IMR-90 (cell line): ENCODE measurements around the gene RFK. TPM values are rescaled to one million over a fixed set of nuclear protein-coding genes. Genes with fewer than 3 reads are reported as not detected.

Experiments used
- ATAC-seq: fragments of 200-7000 bp; cut with Tn5 transposase; 2 replicates; pipeline ENCODE4 v1.9.1; 2020; ENCODE audit warnings: low read depth, mild to moderate bottlenecking, moderate library complexity
- BruUV-seq: library from RNA; stranded (reverse); fragments of 400-500 nt; replicated peaks from 2 replicates; lab custom pipeline; 2021; lab: Mats Ljungman, UMichigan
- CTCF ChIA-PET: fragments of 300-600 bp; formaldehyde crosslinking; extraction: SDS; loops from one replicate; lab custom pipeline; 2021; ENCODE audit warnings: antibody characterized with exemption; lab: Yijun Ruan, JAX
- POLR2A ChIA-PET: fragments of 300-600 bp; sonication (Branson Sonifier 250); formaldehyde crosslinking; loops from one replicate; lab custom pipeline; 2022; ENCODE audit warnings: antibody characterized with exemption; ENCODE audit not compliant: unreplicated experiment; lab: Charles Lee
- DNase-seq: peaks from one replicate; pipeline ENCODE4 v3.0.0; 2013
- H2AFZ ChIP-seq: replicated peaks from 2 replicates; pipeline ENCODE3; 2013; ENCODE audit warnings: low read length, mild to moderate bottlenecking; ENCODE audit not compliant: poor library complexity
- H2AK5ac ChIP-seq: 2 replicates; pipeline ENCODE4 v1.6.1; 2013; ENCODE audit warnings: low read depth, low read length, inconsistent platforms
- H2AK9ac ChIP-seq: replicated peaks from 2 replicates; pipeline ENCODE3; 2013; ENCODE audit warnings: mild to moderate bottlenecking, low read depth, low read length, moderate library complexity; ENCODE audit not compliant: poor library complexity
- H2BK120ac ChIP-seq: 2 replicates; pipeline ENCODE4 v1.6.1; 2013; ENCODE audit warnings: low read depth, low read length, inconsistent platforms
- H2BK15ac ChIP-seq: 3 replicates; pipeline ENCODE4 v1.6.1; 2013; ENCODE audit warnings: low read depth, low read length, inconsistent platforms
- H2BK20ac ChIP-seq: 2 replicates; pipeline ENCODE4 v1.6.1; 2013; ENCODE audit warnings: low read depth, mild to moderate bottlenecking, inconsistent platforms, low read length, moderate library complexity
- H2BK5ac ChIP-seq: 2 replicates; pipeline ENCODE4 v1.6.1; 2013; ENCODE audit warnings: mild to moderate bottlenecking, low read depth, low read length, inconsistent platforms; ENCODE audit not compliant: poor library complexity, severe bottlenecking
- H3K14ac ChIP-seq: replicated peaks from 2 replicates; pipeline ENCODE4 v1.6.1; 2013; ENCODE audit warnings: low read depth, low read length, inconsistent platforms
- H3K18ac ChIP-seq: 2 replicates; pipeline ENCODE4 v1.6.1; 2013; ENCODE audit warnings: low read depth, low read length, control low read depth
- H3K23ac ChIP-seq: 2 replicates; pipeline ENCODE4 v1.6.1; 2013; ENCODE audit warnings: low read depth, low read length, inconsistent platforms
- H3K27ac ChIP-seq: 2 replicates; pipeline ENCODE4 v1.5.1; 2013; ENCODE audit warnings: mild to moderate bottlenecking, control low read depth, low read length; ENCODE audit not compliant: insufficient read depth
- H3K27me3 ChIP-seq: 2 replicates; pipeline ENCODE4 v1.6.1; 2013; ENCODE audit warnings: low read length; ENCODE audit not compliant: control insufficient read depth, insufficient read depth
- H3K36me3 ChIP-seq: 2 replicates; pipeline ENCODE4 v1.6.1; 2013; ENCODE audit warnings: low read length, mixed read lengths; ENCODE audit not compliant: control insufficient read depth, insufficient read depth
- H3K4ac ChIP-seq: 2 replicates; pipeline ENCODE4 v1.6.1; 2013; ENCODE audit warnings: low read depth, low read length, inconsistent platforms
- H3K4me1 ChIP-seq: 2 replicates; pipeline ENCODE4 v1.6.1; 2013; ENCODE audit warnings: low read length, mixed read lengths; ENCODE audit not compliant: control insufficient read depth, insufficient read depth
- H3K4me2 ChIP-seq: 2 replicates; pipeline ENCODE4 v1.6.1; 2013; ENCODE audit warnings: low read depth, mild to moderate bottlenecking, control low read depth, low read length, moderate library complexity
- H3K4me3 ChIP-seq: 2 replicates; pipeline ENCODE4 v1.5.1; 2013; ENCODE audit warnings: low read depth, mild to moderate bottlenecking, control low read depth, low read length, moderate library complexity; ENCODE audit not compliant: insufficient read depth
- H3K56ac ChIP-seq: 2 replicates; pipeline ENCODE4 v1.6.1; 2013; ENCODE audit warnings: low read length, inconsistent platforms; ENCODE audit not compliant: insufficient read depth; ENCODE audit errors: extremely low read depth
- H3K79me1 ChIP-seq, 2 experiments: 2 replicates each; pipeline ENCODE4 v1.6.1; 2013; ENCODE audit warnings: low read length in 2 of 2, inconsistent platforms in 1 of 2, low read depth in 1 of 2
- H3K9ac ChIP-seq: 2 replicates; pipeline ENCODE4 v1.6.1; 2013; ENCODE audit warnings: low read depth, low read length, control low read depth
- H3K9me1 ChIP-seq: 2 replicates; pipeline ENCODE4 v1.6.1; 2013; ENCODE audit warnings: low read length, inconsistent platforms; ENCODE audit not compliant: insufficient read depth
- H3K9me3 ChIP-seq: 2 replicates; pipeline ENCODE4 v1.6.1; 2013; ENCODE audit warnings: low read length; ENCODE audit not compliant: control insufficient read depth, insufficient read depth
- H4K20me1 ChIP-seq: 2 replicates; pipeline ENCODE4 v1.6.1; 2013; ENCODE audit warnings: low read length, inconsistent platforms; ENCODE audit not compliant: insufficient read depth
- H4K5ac ChIP-seq: 2 replicates; pipeline ENCODE4 v1.6.1; 2013; ENCODE audit warnings: mild to moderate bottlenecking, low read depth, low read length, control low read depth
- H4K8ac ChIP-seq, 2 experiments: 2 replicates each; pipeline ENCODE4 v1.6.1; 2013; ENCODE audit warnings: low read depth in 2 of 2, low read length in 2 of 2, control low read depth in 1 of 2, inconsistent platforms in 1 of 2
- H4K91ac ChIP-seq: 2 replicates; pipeline ENCODE4 v1.6.1; 2013; ENCODE audit warnings: low read depth, low read length, inconsistent platforms; ENCODE audit not compliant: insufficient read depth
- CTCF ChIP-seq: conservative IDR thresholded peaks from 2 replicates; pipeline ENCODE4 v1.5.1; 2012; ENCODE audit warnings: mild to moderate bottlenecking, low read depth, low read length, improper control_type of control experiment
- POLR2A ChIP-seq: IDR thresholded peaks from 2 replicates; pipeline ENCODE4 v1.6.1; 2012; ENCODE audit warnings: mild to moderate bottlenecking, low read depth, low read length
- RFX5 ChIP-seq: IDR thresholded peaks from 2 replicates; pipeline ENCODE4 v1.8.0; 2012; ENCODE audit warnings: low read depth, mild to moderate bottlenecking, low read length, moderate library complexity
- USF2 ChIP-seq: fragments of 150-350 bp; IDR thresholded peaks from 2 replicates; pipeline ENCODE4 v1.6.1; 2017; ENCODE audit warnings: mild to moderate bottlenecking, antibody characterized with exemption, low read length, low read depth
- WGBS, 2 experiments: methylation state at CpG; one replicate each; pipeline versions ENCODE4 v1.1.5 to v1.1.7; 2013; ENCODE audit warnings: missing lambda C conversion rate in 2 of 2; ENCODE audit not compliant: insufficient read length in 1 of 2; ENCODE audit errors: extremely low coverage in 2 of 2; 5-methylcytosine and 5-hydroxymethylcytosine counted together
- dilution Hi-C: fragments of 300-500 bp; cut with HindIII; formaldehyde crosslinking; loops from one replicate; pipeline ENCODE4 v1.14.3; 2018; ENCODE audit warnings: low sequenced_read_pairs; ENCODE audit not compliant: unreplicated experiment
- in situ Hi-C: fragments of 300-500 bp; cut with MboI; formaldehyde crosslinking; loops from 3 replicates; pipeline ENCODE4 v1.14.3; 2019; ENCODE audit warnings: low sequenced_read_pairs, inconsistent platforms, mixed read lengths
- intact Hi-C: fragments of 100-400 bp; cut with micrococcal nuclease; formaldehyde crosslinking; loops from 2 replicates; pipeline ENCODE4 v1.10.0; 2022
- polyA plus RNA-seq, 3 experiments: library from polyadenylated mRNA; depleted of rRNA; stranded (reverse); fragments of >200 nt; gene quantifications; 2 replicates each; pipeline ENCODE4 v1.2.3, GENCODE V29; 2012; ENCODE audit warnings: low replicate concordance in 1 of 3
- total RNA-seq: library from RNA; depleted of rRNA; stranded (reverse); fragments of >200 nt; gene quantifications from 2 replicates; pipeline ENCODE4 v1.2.3, GENCODE V29; 2012

The RFK gene
- total and polyA plus RNA-seq, 2 of the 4 experiments (the other 2 are of a cell fraction), result 10.3 to 13.8 TPM

- no peak for DNase-seq
- H3K27ac ChIP-seq, result no peak overlapping the region
- no peak overlapping the region for H2AK5ac ChIP-seq
- CTCF ChIA-PET, result no interaction called here
- H3K56ac ChIP-seq, result no peak overlapping the region
- no peak overlapping the region for H4K91ac ChIP-seq
- intact Hi-C loops, result no loop called here
- H3K23ac ChIP-seq, result no peak overlapping the region
- BruUV-seq, result no TSS peak
- no peak overlapping the region for H2BK15ac ChIP-seq
- no peaks in the 10 kb centered on the region for H3K9me3 ChIP-seq
- H2AFZ ChIP-seq, result no peak overlapping the region
- H3K18ac ChIP-seq, result no peak overlapping the region
- H3K4ac ChIP-seq, result no peak overlapping the region
- in situ Hi-C loops, result no loop called here
- no peak overlapping the region for H3K4me3 ChIP-seq
- H3K9ac ChIP-seq, result no peak overlapping the region
- H3K4me1 ChIP-seq, result peaks cover 3% of the 10 kb centered on the region; the same call in 1 of the 2 replicates
- POLR2A ChIA-PET, result no interaction called here
- H3K9me1 ChIP-seq, result no peaks in the 10 kb centered on the region; the same call in 1 of the 2 replicates
- dilution Hi-C loops, result no loop called here
- TF ChIP-seq POLR2A (no peak), USF2 (no peak), RFX5 (no peak), CTCF (no peak)
- H3K27me3 ChIP-seq, result no peaks in the 10 kb centered on the region
- ATAC-seq, result no peak
- H3K4me2 ChIP-seq, result no peak overlapping the region
- no peaks in the 10 kb centered on the region for H3K79me1 ChIP-seq
- H3K36me3 ChIP-seq, result no peaks in the 10 kb centered on the region
- H2BK5ac ChIP-seq, result no peak overlapping the region
- H2AK9ac ChIP-seq, result no peak overlapping the region
- H4K20me1 ChIP-seq, result no peaks in the 10 kb centered on the region
- H2BK120ac ChIP-seq, result no peak overlapping the region
- H4K8ac ChIP-seq, result no peak overlapping the region
- H3K14ac ChIP-seq, result no peak overlapping the region
- no peak overlapping the region for H2BK20ac ChIP-seq
- no peak overlapping the region for H4K5ac ChIP-seq
- no CpG with 5 or more reads among the region's 4 CpGs for WGBS, 2 experiments
Measured at GRCh38 chr9:76366275-76366674, 28.0 kb downstream of the RFK start.
